Lower lobe of right lung (tissue), 2 donors: ENCODE data around the gene CD300A. TPM values are rescaled to one million over a fixed set of nuclear protein-coding genes. Genes with fewer than 3 reads are reported as not detected.

Experiments used
- ATAC-seq, 2 donors: fragments of 200-7000 bp; cut with Tn5 transposase; one replicate each; pipeline ENCODE4 v1.9.1; 2020 to 2022; ENCODE audit warnings: mild to moderate bottlenecking in 2 of 2, moderate library complexity in 2 of 2
- DNase-seq: peaks from one replicate; pipeline ENCODE4 v3.0.0-alpha.2; 2020
- H3K27ac ChIP-seq: fragments of 200-600 bp; one replicate; pipeline ENCODE4 v1.8.0; 2022
- H3K27me3 ChIP-seq: fragments of 200-600 bp; one replicate; pipeline ENCODE4 v1.8.0; 2022; ENCODE audit warnings: low read depth
- H3K36me3 ChIP-seq: fragments of 200-600 bp; one replicate; pipeline ENCODE4 v1.8.0; 2022; ENCODE audit warnings: mild to moderate bottlenecking
- H3K4me1 ChIP-seq: fragments of 200-600 bp; one replicate; pipeline ENCODE4 v1.8.0; 2022
- H3K4me3 ChIP-seq: fragments of 200-600 bp; one replicate; pipeline ENCODE4 v1.8.0; 2022; ENCODE audit warnings: mild to moderate bottlenecking
- H3K9me3 ChIP-seq: fragments of 200-600 bp; one replicate; pipeline ENCODE4 v1.8.0; 2022
- intact Hi-C: fragments of 100-400 bp; cut with DNase I; formaldehyde crosslinking; loops from one replicate; pipeline ENCODE4 v1.11.0; 2022
- total RNA-seq: library from RNA; stranded (reverse); fragmentation: NEBNext Ultra II Directional; extraction: Animal tissue kit (Norgen Biotek cat#: 25700); gene quantifications from one replicate; pipeline ENCODE4 v1.2.1, GENCODE V29; 2021
- TF ChIP-seq, protein P1 (sequence below): fragments of 200-600 bp; IDR thresholded peaks from one replicate; pipeline ENCODE4 v1.8.0; 2022; ENCODE audit warnings: antibody characterized with exemption, mild to moderate bottlenecking
- donor health status: DM: no; HTN: yes; CAD: no; lungs with severe emphysema.

CD300A gene
- total RNA-seq, 1 donor from 2014 or later, result 27.8 TPM

DNA sequence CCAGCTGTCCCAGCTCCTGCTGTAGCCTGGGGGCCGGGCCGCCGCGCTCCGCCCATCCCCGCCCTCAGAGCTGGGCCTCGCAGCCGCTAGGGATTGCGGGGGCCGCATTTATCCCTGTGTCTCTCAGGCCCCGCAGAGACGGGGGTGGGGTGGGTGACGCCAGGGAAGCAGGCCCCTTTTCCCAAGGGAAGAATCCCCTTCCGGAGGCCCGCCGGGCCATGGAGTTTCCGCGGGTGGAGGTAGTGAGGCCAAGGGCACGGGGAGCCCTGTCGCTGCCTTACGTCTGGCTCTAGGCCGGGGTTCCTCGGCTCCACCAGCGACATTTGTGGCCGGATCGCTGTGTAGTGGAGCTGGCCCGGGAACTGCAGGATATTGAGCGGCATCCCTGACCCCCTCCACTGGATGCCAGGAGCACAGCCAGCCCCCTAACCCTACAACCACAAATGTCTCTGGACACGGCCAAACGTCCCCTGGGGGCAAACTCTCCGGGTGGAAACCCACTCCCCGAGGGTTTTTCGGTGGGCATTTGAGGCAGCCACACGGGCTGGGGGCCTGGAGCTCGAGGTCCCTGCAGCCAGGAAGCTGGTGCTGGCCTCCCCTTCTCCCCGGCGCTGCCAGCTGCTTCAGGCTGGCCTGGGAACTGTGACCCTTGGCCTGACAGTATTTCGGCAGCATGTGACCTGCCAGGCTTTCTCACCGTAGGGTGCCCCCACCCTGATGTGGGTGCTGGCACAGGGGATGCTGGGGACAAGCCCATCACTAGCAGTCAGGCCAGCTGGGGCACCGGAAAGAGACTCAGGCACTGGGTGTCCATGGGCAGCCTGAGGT is 12.0 kb upstream of the CD300A start:
- peak overlapping the region; percentile 76 for H3K27ac ChIP-seq
- TF ChIP-seq, protein P1, sequence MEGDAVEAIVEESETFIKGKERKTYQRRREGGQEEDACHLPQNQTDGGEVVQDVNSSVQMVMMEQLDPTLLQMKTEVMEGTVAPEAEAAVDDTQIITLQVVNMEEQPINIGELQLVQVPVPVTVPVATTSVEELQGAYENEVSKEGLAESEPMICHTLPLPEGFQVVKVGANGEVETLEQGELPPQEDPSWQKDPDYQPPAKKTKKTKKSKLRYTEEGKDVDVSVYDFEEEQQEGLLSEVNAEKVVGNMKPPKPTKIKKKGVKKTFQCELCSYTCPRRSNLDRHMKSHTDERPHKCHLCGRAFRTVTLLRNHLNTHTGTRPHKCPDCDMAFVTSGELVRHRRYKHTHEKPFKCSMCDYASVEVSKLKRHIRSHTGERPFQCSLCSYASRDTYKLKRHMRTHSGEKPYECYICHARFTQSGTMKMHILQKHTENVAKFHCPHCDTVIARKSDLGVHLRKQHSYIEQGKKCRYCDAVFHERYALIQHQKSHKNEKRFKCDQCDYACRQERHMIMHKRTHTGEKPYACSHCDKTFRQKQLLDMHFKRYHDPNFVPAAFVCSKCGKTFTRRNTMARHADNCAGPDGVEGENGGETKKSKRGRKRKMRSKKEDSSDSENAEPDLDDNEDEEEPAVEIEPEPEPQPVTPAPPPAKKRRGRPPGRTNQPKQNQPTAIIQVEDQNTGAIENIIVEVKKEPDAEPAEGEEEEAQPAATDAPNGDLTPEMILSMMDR, result peak; percentile 20
- H3K27me3 ChIP-seq, result no peaks in the 10 kb centered on the region
- intact Hi-C loops, result no loop called here
- H3K36me3 ChIP-seq, result no peaks in the 10 kb centered on the region
- peak; percentile 94 for DNase-seq
- H3K4me1 ChIP-seq, result peaks cover 28% of the 10 kb centered on the region
- H3K9me3 ChIP-seq, result no peaks in the 10 kb centered on the region
- peak overlapping the region; percentile 50 for H3K4me3 ChIP-seq
- peak; percentile 61 to 71 for ATAC-seq

DNA sequence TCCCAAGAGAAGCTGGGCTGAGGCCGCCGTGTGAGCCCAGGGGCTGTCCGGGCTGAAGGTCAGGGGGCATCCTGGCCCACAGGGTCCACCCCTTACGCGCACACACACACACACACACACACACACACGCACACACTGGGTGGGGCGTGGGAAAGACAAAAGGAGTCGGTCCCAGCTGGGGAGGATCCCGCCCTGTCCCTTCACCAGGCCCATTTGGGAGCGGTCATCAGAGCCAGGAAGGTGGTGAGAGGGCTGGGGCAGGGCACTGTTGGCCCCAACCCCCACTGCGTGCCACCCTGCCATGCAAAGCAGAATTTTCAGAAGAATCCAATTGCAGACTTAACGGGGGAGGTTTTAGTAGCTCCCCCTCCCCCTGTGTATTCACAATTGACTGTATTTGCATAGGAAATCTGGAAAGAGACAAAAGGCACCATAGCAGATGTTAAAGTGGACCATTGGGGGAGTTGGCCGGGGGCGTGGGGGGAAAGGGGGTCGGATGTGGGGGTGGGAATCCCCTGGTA is 11.3 kb upstream of the CD300A start:
- peaks cover 28% of the 10 kb centered on the region for H3K4me1 ChIP-seq
- DNase-seq (no peak), ATAC-seq (no peak)
- no peaks in the 10 kb centered on the region for H3K9me3 ChIP-seq
- H3K36me3 ChIP-seq, result no peaks in the 10 kb centered on the region
- peak overlapping the region; percentile 76 for H3K27ac ChIP-seq
- TF ChIP-seq, protein P1, result no peak
- H3K27me3 ChIP-seq, result no peaks in the 10 kb centered on the region
- no peak overlapping the region for H3K4me3 ChIP-seq
- intact Hi-C loops, result no loop called here

DNA sequence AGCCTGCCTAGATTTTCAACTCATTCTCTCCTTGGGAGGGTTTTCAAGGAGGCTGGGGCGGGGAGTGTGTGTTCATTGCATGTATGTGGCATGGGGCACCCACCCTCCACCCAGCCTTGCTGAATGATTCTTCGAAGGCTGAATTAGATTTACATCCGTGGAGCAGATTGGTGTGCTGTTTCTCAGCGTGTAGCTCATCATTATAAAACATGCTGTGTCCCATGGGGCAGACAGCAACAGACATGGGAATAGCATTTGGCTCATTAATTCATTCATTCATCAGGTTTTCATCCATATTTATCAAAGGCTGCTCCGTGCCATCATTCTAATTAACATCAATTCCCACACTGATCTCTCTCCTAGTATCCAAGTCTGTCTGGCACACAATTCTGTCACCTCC is 10.6 kb upstream of the CD300A start:
- TF ChIP-seq, protein P1, result no peak
- DNase-seq, result no peak
- peaks cover 28% of the 10 kb centered on the region for H3K4me1 ChIP-seq

DNA sequence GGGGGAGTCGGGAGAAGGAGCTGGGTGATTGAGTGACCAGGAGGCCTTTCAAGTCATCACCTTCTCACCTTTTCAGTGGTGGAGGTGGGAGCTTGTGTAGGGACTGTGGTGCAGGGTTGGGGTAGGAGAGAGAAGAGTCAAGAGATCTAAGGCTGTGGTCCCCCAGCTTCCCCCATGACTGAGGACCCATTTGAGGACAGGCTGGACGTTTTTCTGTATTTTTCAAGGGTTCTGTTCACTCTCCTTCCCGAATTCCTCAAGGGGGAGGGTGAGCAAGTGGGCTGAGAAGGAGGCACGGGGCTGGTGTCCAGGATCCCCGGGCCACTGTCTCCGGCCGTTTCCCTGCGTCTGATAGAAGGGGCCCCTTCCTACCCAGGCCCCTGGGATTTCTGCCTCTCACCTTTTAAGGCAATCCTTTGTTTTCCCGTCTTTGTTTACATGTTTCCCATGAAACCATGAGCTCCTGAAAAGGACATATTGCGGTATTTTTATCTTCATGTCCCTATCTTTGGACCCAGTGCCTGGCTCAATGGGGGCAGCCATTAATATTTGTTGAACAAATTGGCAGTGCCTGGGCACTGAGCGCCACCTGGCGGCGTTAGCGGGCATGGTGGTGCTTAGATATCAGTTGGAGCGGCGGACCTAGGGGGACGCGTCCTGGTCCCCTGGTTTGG is 9.2 kb upstream of the CD300A start:
- H3K9me3 ChIP-seq, result no peaks in the 10 kb centered on the region
- DNase-seq (peak; percentile 86), ATAC-seq (peak; percentile 36 to 49)
- no peak overlapping the region for H3K4me3 ChIP-seq
- no peak overlapping the region for H3K27ac ChIP-seq
- H3K4me1 ChIP-seq, result peaks cover 31% of the 10 kb centered on the region
- TF ChIP-seq, protein P1, result peak; percentile 93
- intact Hi-C loops, result no loop called here
- H3K27me3 ChIP-seq, result no peaks in the 10 kb centered on the region
- no peaks in the 10 kb centered on the region for H3K36me3 ChIP-seq

More for the DNA sequence above, 10.6 kb upstream of the CD300A start:
- Histone ChIP-seq H3K4me3 (no peak overlapping the region), H3K27me3 (no peaks in the 10 kb centered on the region), H3K9me3 (no peaks in the 10 kb centered on the region), H3K36me3 (no peaks in the 10 kb centered on the region), H3K27ac (no peak overlapping the region)
- intact Hi-C loops, result no loop called here
- no peak for ATAC-seq

DNA sequence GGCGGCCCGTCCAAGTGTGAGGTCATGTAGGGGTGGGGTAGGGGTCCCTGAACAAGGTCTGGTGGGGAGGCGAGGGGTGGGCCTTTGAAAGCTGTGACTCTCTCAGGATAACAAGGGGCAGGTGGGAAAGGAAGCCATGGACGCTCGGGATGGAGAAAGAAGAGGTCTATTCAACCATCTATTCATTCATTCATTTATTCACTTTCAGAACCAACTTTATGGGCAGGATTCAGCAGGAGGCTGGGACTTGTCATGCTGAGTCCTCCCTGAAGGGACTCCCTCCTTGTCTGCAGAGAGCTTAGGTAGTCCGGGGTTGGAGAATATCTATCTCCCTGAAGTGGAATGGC is 8.6 kb upstream of the CD300A start:
- Histone ChIP-seq H3K9me3 (no peaks in the 10 kb centered on the region), H3K36me3 (no peaks in the 10 kb centered on the region), H3K27ac (no peak overlapping the region), H3K4me1 (peaks cover 31% of the 10 kb centered on the region), H3K27me3 (no peaks in the 10 kb centered on the region), H3K4me3 (no peak overlapping the region)
- TF ChIP-seq, protein P1, result peak; percentile 36
- DNase-seq, result no peak
- intact Hi-C loops, result no loop called here
- no peak for ATAC-seq
